H1 (cell line): ENCODE data around the gene ARHGAP25. TPM values are rescaled to one million over a fixed set of nuclear protein-coding genes. Genes with fewer than 3 reads are reported as not detected.

Experiments
- CTCF ChIA-PET: fragments of 300-600 bp; sonication (Branson Sonifier 250); formaldehyde crosslinking; loops from one replicate; lab custom pipeline; 2021; ENCODE audit not compliant: partially characterized antibody; lab: Charles Lee
- POLR2A ChIA-PET: fragments of 300-600 bp; sonication (Branson Sonifier 250); formaldehyde crosslinking; loops from one replicate; lab custom pipeline; 2021; ENCODE audit warnings: inconsistent platforms; ENCODE audit not compliant: partially characterized antibody; lab: Charles Lee
- DNase-seq, 2 experiments: peaks; one replicate each; pipeline versions ENCODE4 v3.0.0 to v3.0.0-alpha.2; 2010 to 2022; ENCODE audit warnings: low spot score in 2 of 2, low read depth in 1 of 2, mixed read lengths in 1 of 2
- FAIRE-seq: peaks from 2 replicates; lab custom pipeline; 2011; peaks lifted over from hg19 to GRCh38; lab: Jason Lieb, UNC
- H2AFZ ChIP-seq: 2 replicates; pipeline ENCODE4 v1.8.1; 2012; ENCODE audit warnings: low read length, inconsistent platforms
- H2AK5ac ChIP-seq: 2 replicates; pipeline ENCODE4 v1.6.1; 2013; ENCODE audit warnings: low read depth, low read length
- H2BK120ac ChIP-seq: replicated peaks from 2 replicates; pipeline ENCODE3; 2013; ENCODE audit warnings: low read depth, low read length, inconsistent platforms
- H2BK12ac ChIP-seq: 2 replicates; pipeline ENCODE4 v1.6.1; 2013; ENCODE audit warnings: low read depth, low read length
- H2BK15ac ChIP-seq: 2 replicates; pipeline ENCODE4 v1.6.1; 2013; ENCODE audit warnings: low read length
- H2BK20ac ChIP-seq: 2 replicates; pipeline ENCODE4 v1.6.1; 2013; ENCODE audit warnings: low read length
- H2BK5ac ChIP-seq: 2 replicates; pipeline ENCODE4 v1.6.1; 2013; ENCODE audit warnings: low read depth, low read length
- H3K14ac ChIP-seq: 2 replicates; pipeline ENCODE4 v1.6.1; 2013; ENCODE audit warnings: inconsistent platforms; ENCODE audit not compliant: insufficient read length
- H3K18ac ChIP-seq: 2 replicates; pipeline ENCODE4 v1.6.1; 2013; ENCODE audit warnings: low read length; ENCODE audit errors: extremely low read depth
- H3K23ac ChIP-seq: 2 replicates; pipeline ENCODE4 v1.6.1; 2013; ENCODE audit warnings: inconsistent platforms; ENCODE audit not compliant: insufficient read length
- H3K23me2 ChIP-seq: 2 replicates; pipeline ENCODE4 v1.6.1; 2013; ENCODE audit warnings: low read depth, low read length
- H3K27ac ChIP-seq: 2 replicates; pipeline ENCODE4 v1.6.1; 2011; ENCODE audit warnings: low read depth, low read length, inconsistent platforms
- H3K27me3 ChIP-seq, 4 experiments: replicated peaks in 1 of 4; 1 replicate in 1 of 4; 2 replicates in 3 of 4; pipeline versions ENCODE4 v1.6.1 to v1.8.1; 2011 to 2013; ENCODE audit warnings: low read length in 3 of 4, mild to moderate bottlenecking in 3 of 4, inconsistent platforms in 2 of 4, mixed read lengths in 2 of 4, moderate library complexity in 1 of 4; ENCODE audit not compliant: control insufficient read depth in 3 of 4, insufficient read depth in 3 of 4; ENCODE audit errors: extremely low read depth in 1 of 4
- H3K36me3 ChIP-seq, 4 experiments: 2 replicates each; pipeline versions ENCODE4 v1.6.1 to v1.8.1; 2011 to 2013; ENCODE audit warnings: mild to moderate bottlenecking in 4 of 4, low read length in 3 of 4, moderate library complexity in 2 of 4, control low read depth in 1 of 4, inconsistent platforms in 1 of 4; ENCODE audit not compliant: insufficient read depth in 4 of 4, control insufficient read depth in 2 of 4
- H3K4ac ChIP-seq: replicated peaks from 2 replicates; pipeline ENCODE3; 2013; ENCODE audit warnings: low read length, low read depth, mixed read lengths, inconsistent platforms; ENCODE audit not compliant: insufficient read length
- H3K4me1 ChIP-seq, 4 experiments: replicated peaks in 1 of 4; 1 replicate in 1 of 4; 2 replicates in 3 of 4; pipeline versions ENCODE4 v1.6.1 to v1.8.1; 2011 to 2013; ENCODE audit warnings: low read length in 3 of 4, inconsistent platforms in 2 of 4, mixed read lengths in 1 of 4; ENCODE audit not compliant: insufficient read depth in 4 of 4, control insufficient read depth in 3 of 4
- H3K4me2 ChIP-seq, 2 experiments: 2 replicates each; pipeline versions ENCODE4 v1.6.1 to v1.8.1; 2011 to 2013; ENCODE audit warnings: low read depth in 2 of 2, low read length in 2 of 2, control low read depth in 1 of 2, inconsistent platforms in 1 of 2, mild to moderate bottlenecking in 1 of 2; ENCODE audit not compliant: insufficient read depth in 1 of 2
- H3K4me3 ChIP-seq, 4 experiments: fragments of 200-600, 300-600 bp in 1 of 4; sonication (generic), shearing (Covaris generic), sonication (Bioruptor Twin) in 1 of 4; 2 replicates each; pipeline versions ENCODE4 v1.5.1 to v1.8.1; 2011 to 2016; ENCODE audit warnings: low read length in 4 of 4, low read depth in 3 of 4, control low read depth in 2 of 4, inconsistent platforms in 2 of 4, mild to moderate bottlenecking in 2 of 4, mixed read lengths in 1 of 4, moderate library complexity in 1 of 4; ENCODE audit not compliant: insufficient read depth in 2 of 4; ENCODE audit errors: extremely low read depth in 1 of 4
- H3K56ac ChIP-seq: replicated peaks from 2 replicates; pipeline ENCODE3; 2013; ENCODE audit warnings: low read depth, mild to moderate bottlenecking, mixed read lengths, low read length, inconsistent platforms; ENCODE audit not compliant: insufficient read length
- H3K79me1 ChIP-seq: 2 replicates; pipeline ENCODE4 v1.6.1; 2013; ENCODE audit warnings: low read depth, low read length, control low read depth
- H3K79me2 ChIP-seq, 2 experiments: 2 replicates each; pipeline versions ENCODE4 v1.6.1 to v1.8.1; 2012 to 2013; ENCODE audit warnings: low read length in 2 of 2, mild to moderate bottlenecking in 2 of 2, inconsistent platforms in 1 of 2; ENCODE audit not compliant: insufficient read depth in 2 of 2, control insufficient read depth in 1 of 2
- H3K9ac ChIP-seq, 4 experiments: replicated peaks in 1 of 4; 1 replicate in 1 of 4; 2 replicates in 3 of 4; pipeline versions ENCODE4 v1.6.1 to v1.8.1; 2011 to 2013; ENCODE audit warnings: low read depth in 3 of 4, low read length in 3 of 4, control low read depth in 2 of 4, mild to moderate bottlenecking in 2 of 4, moderate library complexity in 2 of 4, inconsistent platforms in 1 of 4; ENCODE audit errors: extremely low read depth in 1 of 4
- H3K9me3 ChIP-seq, 2 experiments: 2 replicates each; pipeline versions ENCODE4 v1.6.1 to v1.8.1; 2012 to 2013; ENCODE audit warnings: mild to moderate bottlenecking in 2 of 2, moderate library complexity in 2 of 2, control low read depth in 1 of 2, inconsistent platforms in 1 of 2, low read depth in 1 of 2, low read length in 1 of 2, mixed read lengths in 1 of 2; ENCODE audit not compliant: insufficient read depth in 2 of 2
- H4K20me1 ChIP-seq, 2 experiments: replicated peaks in 1 of 2; 2 replicates each; pipeline versions ENCODE3 to v1.8.1; 2011 to 2013; ENCODE audit warnings: inconsistent platforms in 2 of 2, low read length in 2 of 2, mild to moderate bottlenecking in 1 of 2; ENCODE audit not compliant: insufficient read depth in 2 of 2, control insufficient read depth in 1 of 2
- H4K5ac ChIP-seq: 2 replicates; pipeline ENCODE4 v1.6.1; 2013; ENCODE audit warnings: low read length, low read depth, mixed read lengths, inconsistent platforms; ENCODE audit not compliant: insufficient read length
- H4K8ac ChIP-seq: 2 replicates; pipeline ENCODE4 v1.8.0; 2013; ENCODE audit warnings: mild to moderate bottlenecking, moderate library complexity, low read length, inconsistent platforms; ENCODE audit not compliant: insufficient read depth; ENCODE audit errors: extremely low read depth
- H4K91ac ChIP-seq: replicated peaks from 2 replicates; pipeline ENCODE3; 2013; ENCODE audit warnings: low read length, mixed read lengths, inconsistent platforms; ENCODE audit not compliant: insufficient read length
- KDM4A ChIP-seq: IDR thresholded peaks from one replicate; pipeline ENCODE4 v1.7.1; 2012; ENCODE audit warnings: low read depth, mild to moderate bottlenecking, moderate library complexity, low read length, inconsistent platforms; ENCODE audit not compliant: severe bottlenecking
- RFX5 ChIP-seq: IDR thresholded peaks from 2 replicates; pipeline ENCODE4 v1.6.1; 2011; ENCODE audit warnings: low read depth, low read length, improper control_type of control experiment, borderline replicate concordance
- WGBS, 2 experiments: shearing (Covaris generic) in 1 of 2; methylation state at CpG; one replicate each; pipeline versions ENCODE4 v1.1.6 to v1.1.7; 2013 to 2015; ENCODE audit warnings: low lambda C conversion rate in 2 of 2, mixed read lengths in 2 of 2, inconsistent platforms in 1 of 2, low coverage in 1 of 2, missing lambda C conversion rate in 1 of 2; ENCODE audit not compliant: insufficient replicate concordance in 2 of 2, insufficient coverage in 1 of 2, insufficient read length in 1 of 2; ENCODE audit errors: extremely low coverage in 1 of 2, missing lambda C conversion rate in 1 of 2; 5-methylcytosine and 5-hydroxymethylcytosine counted together
- polyA plus RNA-seq, 7 experiments: library from polyadenylated mRNA; depleted of rRNA in 3 of 7; stranded (reverse) in 5 of 7; unstranded in 2 of 7; fragments of >200 nt in 5 of 7; fragments of 200-250 nt in 2 of 7; gene quantifications; 1 replicate in 5 of 7; 2 replicates in 1 of 7; 4 replicates in 1 of 7; pipeline versions ENCODE4 v1.2.1 to v1.2.3, GENCODE V29; 2011 to 2013; ENCODE audit warnings: missing spikeins in 2 of 7, mixed read lengths in 2 of 7
- total RNA-seq: library from RNA; stranded (reverse); fragmentation: NEBNext Ultra II Directional; extraction: Animal tissue kit (Norgen Biotek cat#: 25700); gene quantifications from 2 replicates; pipeline ENCODE4 v1.2.1, GENCODE V29; 2021

ARHGAP25 gene
- total and polyA plus RNA-seq, 2 of the 8 experiments (the other 6 are each of a cell fraction or from before 2014, with no cell fraction given): 1.00 to 1.2 TPM

DNA sequence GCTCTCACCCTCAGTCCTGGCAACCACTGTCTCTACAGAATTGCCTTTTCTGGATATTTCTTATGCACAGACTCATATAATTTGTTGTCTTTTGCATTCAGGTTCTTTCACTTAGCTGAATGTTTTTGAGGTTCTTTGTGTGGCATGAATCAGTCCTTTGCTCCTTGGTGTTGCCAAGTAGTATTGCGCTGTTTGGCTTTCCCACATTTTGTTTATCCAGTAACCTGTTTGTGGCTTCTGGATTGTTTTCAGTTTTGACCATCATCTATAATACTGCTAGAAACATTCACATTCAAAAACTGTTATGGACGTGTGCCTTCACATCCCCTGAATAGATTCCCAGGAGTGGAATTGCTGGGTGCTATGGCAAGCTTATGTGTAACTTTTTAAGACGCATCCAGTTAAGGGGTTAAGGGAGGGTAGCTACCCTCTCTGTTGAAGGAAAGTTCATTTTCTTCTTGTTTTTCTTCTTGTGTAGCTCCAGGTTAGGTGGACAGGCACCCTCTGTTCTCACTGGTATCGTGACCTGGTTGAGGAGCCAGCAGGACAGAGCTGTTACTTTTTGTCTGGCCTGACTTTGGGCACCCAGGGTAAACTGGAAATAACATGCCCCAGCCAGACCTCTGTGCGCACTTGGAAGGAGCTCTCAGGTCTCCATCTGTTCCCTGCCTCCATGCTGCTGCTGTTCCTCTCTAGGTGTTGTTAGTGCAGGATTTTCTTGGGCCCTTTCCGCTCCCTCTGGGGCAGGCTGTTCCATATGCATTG is 29.6 kb downstream of the ARHGAP25 start:
- POLR2A ChIA-PET: interaction anchor here (1.0 kb wide), 2 partner anchors 8 to 20 kb away, joined by 3 to 4 read pairs; no protein-coding TSS in a partner anchor
- Histone ChIP-seq H2BK20ac (no peak overlapping the region), H2BK12ac (no peak overlapping the region; the same call in 1 of the 2 replicates), H4K20me1 (no peaks in the 10 kb centered on the region), H3K4me1 (peaks cover 1 to 9% (median 6%) of the 10 kb centered on the region in 4 experiments; a peak in 4 of 7 replicates), H2BK15ac (no peak overlapping the region), H3K27ac (no peak overlapping the region), H3K79me1 (no peaks in the 10 kb centered on the region), H3K4me3 (no peak overlapping the region), H2AK5ac (no peak overlapping the region; the same call in 1 of the 2 replicates), H3K18ac (peak overlapping the region; percentile 48; the same call in 1 of the 2 replicates), H3K4me2 (0 out of 4 replicates have a peak overlapping the region, but pooled peaks of 1 of the 2 experiments have one; percentile 22), H3K14ac (no peak overlapping the region), H3K79me2 (no peaks in the 10 kb centered on the region), H3K9ac (no peak overlapping the region; a peak in 1 of 7 replicates), H3K9me3 (no peaks in the 10 kb centered on the region), H3K56ac (no peak overlapping the region), H4K5ac (no peak overlapping the region), H3K36me3 (no peaks in the 10 kb centered on the region), H2AFZ (peak overlapping the region; percentile 48), H3K23ac (no peak overlapping the region), H3K27me3 (no peaks in the 10 kb centered on the region), H4K91ac (no peak overlapping the region), H3K4ac (no peak overlapping the region), H4K8ac (no peak overlapping the region), H3K23me2 (no peaks in the 10 kb centered on the region), H2BK120ac (no peak overlapping the region), H2BK5ac (peak overlapping the region; percentile 28; the same call in 1 of the 2 replicates)
- no peak for DNase-seq
- TF ChIP-seq KDM4A: no peak
- no peak for TF ChIP-seq RFX5
- CTCF ChIA-PET: interaction anchor here (0.9 to 1.8 kb wide), 13 partner anchors 8 to 323 kb away, joined by 3 to 11 read pairs (median 4); no protein-coding TSS in a partner anchor
- no peak for FAIRE-seq
- 71% methylated on average over 6 of the region's 6 CpGs; no CpG with 5 or more reads in 1 of the 2 experiments for WGBS, 2 experiments
